Kidney glomerular epithelial cell (primary cell): ENCODE data around the gene KRT14.
"Not testable (repeated sequence)": the region's sequence is repeated elsewhere in the genome, so short reads cannot be mapped to it uniquely, and the experiment has no call there.

Experiments used
- DNase-seq: peaks from one replicate; lab custom pipeline; 2025; lab: John Stamatoyannopoulos, UW

The KRT14 gene

GRCh38 chr17:41547378-41547841 lies 39.3 kb downstream of the KRT14 start:
- peak; percentile 86 for DNase-seq

- no peak for DNase-seq
Observed at GRCh38 chr17:41546819-41547218, 39.9 kb downstream of the KRT14 start.

GRCh38 chr17:41545829-41546410 lies 40.8 kb downstream of the KRT14 start:
- no peak for DNase-seq

- DNase-seq: no peak
Observed at GRCh38 chr17:41544935-41545334, 41.8 kb downstream of the KRT14 start.

- peak; percentile 21 for DNase-seq
Observed at GRCh38 chr17:41544491-41544892, 42.2 kb downstream of the KRT14 start.

- not testable (repeated sequence) for DNase-seq
Observed at GRCh38 chr17:41542786-41543185, 43.9 kb downstream of the KRT14 start.

GRCh38 chr17:41542357-41542756 lies 44.3 kb downstream of the KRT14 start:
- no peak for DNase-seq

- DNase-seq: peak; percentile 41
Observed at GRCh38 chr17:41540921-41541625, 45.6 kb downstream of the KRT14 start.

- DNase-seq: no peak
Observed at GRCh38 chr17:41539979-41540701, 46.6 kb downstream of the KRT14 start.

GRCh38 chr17:41539071-41539492 lies 47.6 kb downstream of the KRT14 start:
- DNase-seq: no peak

GRCh38 chr17:41538565-41538991 lies 48.1 kb downstream of the KRT14 start:
- DNase-seq: peak; percentile 97

GRCh38 chr17:41537990-41538389 lies 48.7 kb downstream of the KRT14 start:
- DNase-seq: no peak

- no peak for DNase-seq
Observed at GRCh38 chr17:41537614-41537954, 49.1 kb downstream of the KRT14 start.

GRCh38 chr17:41536741-41537613 lies 49.7 kb downstream of the KRT14 start:
- no peak for DNase-seq

GRCh38 chr17:41535764-41536481 lies 50.8 kb downstream of the KRT14 start:
- DNase-seq: no peak

- DNase-seq: no peak
Observed at GRCh38 chr17:41534899-41535546, 51.7 kb downstream of the KRT14 start.

GRCh38 chr17:41533613-41534012 lies 53.1 kb downstream of the KRT14 start:
- no peak for DNase-seq

- DNase-seq: no peak
Observed at GRCh38 chr17:41532947-41533570, 53.6 kb downstream of the KRT14 start.
